ENCODE data around the gene KCNN1.

KCNN1 gene

DNA sequence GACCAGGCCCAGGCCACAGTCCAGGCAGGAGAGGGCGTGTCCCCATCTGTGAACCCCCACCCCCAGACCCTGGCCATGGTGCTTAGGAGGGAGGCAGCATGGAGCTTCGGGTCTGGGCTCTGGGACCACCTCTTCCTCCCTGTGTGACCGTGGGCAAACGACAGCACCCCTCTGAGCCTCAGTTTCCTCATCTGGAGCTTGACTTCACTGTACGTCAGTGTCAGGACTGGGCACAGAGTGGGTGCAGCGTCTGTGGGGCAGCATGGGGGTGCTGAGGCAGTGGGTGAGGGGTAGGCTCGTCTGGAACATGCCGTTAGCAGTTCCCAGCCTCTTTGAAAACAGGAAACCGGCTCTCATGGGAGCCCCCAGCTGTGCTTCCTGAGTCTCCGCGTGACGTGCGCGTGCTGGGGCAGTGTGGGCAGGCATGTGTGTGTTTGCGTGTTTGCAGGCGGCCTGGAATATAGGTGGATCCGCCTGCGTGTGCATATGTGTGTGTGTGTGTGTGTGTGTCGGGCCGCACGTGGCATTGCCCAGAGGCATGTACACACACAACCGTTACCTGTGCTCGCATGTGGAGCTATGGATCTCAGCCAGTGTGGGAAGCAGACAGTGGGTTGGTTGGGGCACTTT, 56.8 kb downstream of the KCNN1 start:
- H3K4me3 ChIP-seq (ENCODE audit: low read depth, low read length): no peak overlapping the region
- H3K9me3 ChIP-seq (ENCODE audit: control insufficient read depth, insufficient read depth, low read depth, low read length): no peaks in the 10 kb centered on the region
- no peaks in the 10 kb centered on the region for H3K36me3 ChIP-seq (ENCODE audit: control insufficient read depth in 2 of 2, insufficient read depth in 1 of 2, low read length in 2 of 2)
- no peaks in the 10 kb centered on the region for H3K4me1 ChIP-seq (ENCODE audit: control insufficient read depth, insufficient read depth, low read length)
- TF ChIP-seq, protein P1, sequence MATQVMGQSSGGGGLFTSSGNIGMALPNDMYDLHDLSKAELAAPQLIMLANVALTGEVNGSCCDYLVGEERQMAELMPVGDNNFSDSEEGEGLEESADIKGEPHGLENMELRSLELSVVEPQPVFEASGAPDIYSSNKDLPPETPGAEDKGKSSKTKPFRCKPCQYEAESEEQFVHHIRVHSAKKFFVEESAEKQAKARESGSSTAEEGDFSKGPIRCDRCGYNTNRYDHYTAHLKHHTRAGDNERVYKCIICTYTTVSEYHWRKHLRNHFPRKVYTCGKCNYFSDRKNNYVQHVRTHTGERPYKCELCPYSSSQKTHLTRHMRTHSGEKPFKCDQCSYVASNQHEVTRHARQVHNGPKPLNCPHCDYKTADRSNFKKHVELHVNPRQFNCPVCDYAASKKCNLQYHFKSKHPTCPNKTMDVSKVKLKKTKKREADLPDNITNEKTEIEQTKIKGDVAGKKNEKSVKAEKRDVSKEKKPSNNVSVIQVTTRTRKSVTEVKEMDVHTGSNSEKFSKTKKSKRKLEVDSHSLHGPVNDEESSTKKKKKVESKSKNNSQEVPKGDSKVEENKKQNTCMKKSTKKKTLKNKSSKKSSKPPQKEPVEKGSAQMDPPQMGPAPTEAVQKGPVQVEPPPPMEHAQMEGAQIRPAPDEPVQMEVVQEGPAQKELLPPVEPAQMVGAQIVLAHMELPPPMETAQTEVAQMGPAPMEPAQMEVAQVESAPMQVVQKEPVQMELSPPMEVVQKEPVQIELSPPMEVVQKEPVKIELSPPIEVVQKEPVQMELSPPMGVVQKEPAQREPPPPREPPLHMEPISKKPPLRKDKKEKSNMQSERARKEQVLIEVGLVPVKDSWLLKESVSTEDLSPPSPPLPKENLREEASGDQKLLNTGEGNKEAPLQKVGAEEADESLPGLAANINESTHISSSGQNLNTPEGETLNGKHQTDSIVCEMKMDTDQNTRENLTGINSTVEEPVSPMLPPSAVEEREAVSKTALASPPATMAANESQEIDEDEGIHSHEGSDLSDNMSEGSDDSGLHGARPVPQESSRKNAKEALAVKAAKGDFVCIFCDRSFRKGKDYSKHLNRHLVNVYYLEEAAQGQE (tag by site-specific recombination; IDR thresholded peaks at IDR 0.05): peak; percentile 78; the same call in 1 of the 2 replicates
- TF ChIP-seq, protein P2, sequence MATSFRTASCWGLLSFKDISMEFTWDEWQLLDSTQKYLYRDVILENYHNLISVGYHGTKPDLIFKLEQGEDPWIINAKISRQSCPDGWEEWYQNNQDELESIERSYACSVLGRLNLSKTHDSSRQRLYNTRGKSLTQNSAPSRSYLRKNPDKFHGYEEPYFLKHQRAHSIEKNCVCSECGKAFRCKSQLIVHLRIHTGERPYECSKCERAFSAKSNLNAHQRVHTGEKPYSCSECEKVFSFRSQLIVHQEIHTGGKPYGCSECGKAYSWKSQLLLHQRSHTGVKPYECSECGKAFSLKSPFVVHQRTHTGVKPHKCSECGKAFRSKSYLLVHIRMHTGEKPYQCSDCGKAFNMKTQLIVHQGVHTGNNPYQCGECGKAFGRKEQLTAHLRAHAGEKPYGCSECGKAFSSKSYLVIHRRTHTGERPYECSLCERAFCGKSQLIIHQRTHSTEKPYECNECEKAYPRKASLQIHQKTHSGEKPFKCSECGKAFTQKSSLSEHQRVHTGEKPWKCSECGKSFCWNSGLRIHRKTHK (tag by site-specific recombination; IDR thresholded peaks at IDR 0.05): no peak
- TF ChIP-seq ZNF600 (tag by site-specific recombination; IDR thresholded peaks at IDR 0.05): 0 out of 2 replicates have a peak, but pooled peaks have one; percentile 11
- H3K27ac ChIP-seq (ENCODE audit: extremely low read depth, low read depth, low read length): no peak overlapping the region
- CTCF ChIA-PET: interaction anchor here (0.5 to 0.6 kb wide), 3 partner anchors 17 to 428 kb away, joined by 3 to 4 read pairs (median 3); no protein-coding TSS in a partner anchor
- POLR2A ChIA-PET: interaction anchor here (0.7 to 1.4 kb wide), 2 partner anchors 15 to 171 kb away, joined by 3 read pairs; partner anchors contain the start of gene ARRDC2

DNA sequence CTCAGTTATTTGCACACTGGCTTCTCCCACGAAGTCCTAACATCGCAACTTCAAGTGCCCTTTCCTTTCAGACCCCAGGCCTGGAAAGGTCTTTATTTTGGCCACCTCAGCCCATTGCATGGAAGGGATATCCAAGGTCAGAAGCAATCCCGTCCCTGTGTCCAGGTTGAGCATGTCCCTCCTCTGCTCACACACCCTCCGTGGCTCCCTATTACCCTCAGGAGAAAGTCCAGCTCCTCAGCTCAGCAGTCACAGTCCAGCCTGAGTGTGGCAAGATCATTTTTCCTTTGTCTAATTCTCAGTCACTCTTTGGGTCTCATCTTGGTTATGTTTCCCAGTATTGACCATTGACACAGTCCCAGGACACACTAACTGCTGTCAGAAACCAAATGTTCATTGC, 60.2 kb downstream of the KCNN1 start:
- H3K27ac ChIP-seq (ENCODE audit: extremely low read depth, low read depth, low read length): no peak overlapping the region
- CTCF ChIA-PET: interaction anchor here (0.7 kb wide), 1 partner anchor 40 kb away, joined by 4 read pairs; no protein-coding TSS in a partner anchor
- TF ChIP-seq, protein P3, sequence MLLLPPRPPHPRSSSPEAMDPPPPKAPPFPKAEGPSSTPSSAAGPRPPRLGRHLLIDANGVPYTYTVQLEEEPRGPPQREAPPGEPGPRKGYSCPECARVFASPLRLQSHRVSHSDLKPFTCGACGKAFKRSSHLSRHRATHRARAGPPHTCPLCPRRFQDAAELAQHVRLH (tag by site-specific recombination; IDR thresholded peaks at IDR 0.05): 0 out of 2 replicates have a peak, but pooled peaks have one; percentile 11
- TF ChIP-seq ZBTB1 (tag by site-specific recombination; IDR thresholded peaks at IDR 0.05) (no peak), ZNF16 (tag by site-specific recombination; IDR thresholded peaks at IDR 0.05; ENCODE audit: low read depth) (peak; percentile 97)
- no peaks in the 10 kb centered on the region for H3K36me3 ChIP-seq (ENCODE audit: control insufficient read depth in 2 of 2, insufficient read depth in 1 of 2, low read length in 2 of 2)
- H3K4me3 ChIP-seq (ENCODE audit: low read depth, low read length): no peak overlapping the region
- no peaks in the 10 kb centered on the region; the same call in 1 of the 2 replicates for H3K4me1 ChIP-seq (ENCODE audit: control insufficient read depth, insufficient read depth, low read length)
- POLR2A ChIA-PET: no interaction called here
- no peaks in the 10 kb centered on the region for H3K9me3 ChIP-seq (ENCODE audit: control insufficient read depth, insufficient read depth, low read depth, low read length)

DNA sequence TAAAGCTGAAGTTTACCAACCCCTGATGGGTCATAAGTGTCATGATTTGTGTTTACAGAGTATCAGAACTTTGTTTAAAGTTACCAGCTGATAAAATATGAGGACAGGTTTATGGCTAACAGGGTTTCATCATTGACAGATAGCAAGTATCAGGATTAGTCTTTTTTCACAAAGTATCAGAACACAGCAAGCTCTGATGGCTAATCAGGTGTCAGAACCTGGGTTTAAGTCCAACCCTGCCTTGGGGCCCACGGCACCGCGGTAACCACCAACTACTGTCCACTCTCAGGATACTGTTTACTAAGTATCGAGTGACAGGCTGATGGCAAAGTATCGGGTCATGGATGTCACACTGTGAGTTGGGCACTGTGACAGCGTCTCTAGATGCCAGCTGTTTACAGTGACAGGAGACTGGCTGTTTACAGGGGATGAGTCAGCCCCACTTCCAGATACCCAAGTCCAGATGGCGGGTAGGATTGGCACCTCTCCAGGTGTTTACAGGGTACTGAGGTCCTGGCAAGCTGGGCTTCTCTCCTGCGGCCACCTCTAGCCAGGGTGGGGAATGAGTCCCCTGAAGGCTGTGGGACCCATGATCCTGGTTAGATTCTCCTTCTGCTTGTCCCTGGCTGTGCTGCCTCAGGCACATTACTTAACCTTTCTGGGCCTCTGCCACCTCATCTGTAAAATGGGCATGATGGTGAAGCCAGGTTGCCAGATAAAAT, 62.9 kb downstream of the KCNN1 start:
- H3K4me3 ChIP-seq (ENCODE audit: low read depth, low read length): no peak overlapping the region
- H3K9me3 ChIP-seq (ENCODE audit: control insufficient read depth, insufficient read depth, low read depth, low read length): no peaks in the 10 kb centered on the region
- no peaks in the 10 kb centered on the region for H3K36me3 ChIP-seq (ENCODE audit: control insufficient read depth in 2 of 2, insufficient read depth in 1 of 2, low read length in 2 of 2)
- no peak overlapping the region for H3K27ac ChIP-seq (ENCODE audit: extremely low read depth, low read depth, low read length)
- POLR2A ChIA-PET: interaction anchor here (0.6 to 0.7 kb wide), 3 partner anchors 8 to 291 kb away, joined by 3 read pairs; partner anchors contain the start of gene ARRDC2
- CTCF ChIA-PET: interaction anchor here (0.7 to 1.5 kb wide), 2 partner anchors 28 to 1145 kb away, joined by 3 to 8 read pairs; no protein-coding TSS in a partner anchor
- H3K4me1 ChIP-seq (ENCODE audit: control insufficient read depth, insufficient read depth, low read length): no peaks in the 10 kb centered on the region; the same call in 1 of the 2 replicates
- peak; percentile 61; the same call in 1 of the 2 replicates for TF ChIP-seq FEZF1 (tag by site-specific recombination; IDR thresholded peaks at IDR 0.05)
- TF ChIP-seq ZNF433 (tag by site-specific recombination; IDR thresholded peaks at IDR 0.05; ENCODE audit: low read depth): no peak
- TF ChIP-seq ZNF791 (tag by site-specific recombination; IDR thresholded peaks at IDR 0.05): no peak
- no peak for TF ChIP-seq TCF7L2 (IDR thresholded peaks at IDR 0.05; ENCODE audit: borderline replicate concordance, low read depth, low read length)
- TF ChIP-seq, protein P4, sequence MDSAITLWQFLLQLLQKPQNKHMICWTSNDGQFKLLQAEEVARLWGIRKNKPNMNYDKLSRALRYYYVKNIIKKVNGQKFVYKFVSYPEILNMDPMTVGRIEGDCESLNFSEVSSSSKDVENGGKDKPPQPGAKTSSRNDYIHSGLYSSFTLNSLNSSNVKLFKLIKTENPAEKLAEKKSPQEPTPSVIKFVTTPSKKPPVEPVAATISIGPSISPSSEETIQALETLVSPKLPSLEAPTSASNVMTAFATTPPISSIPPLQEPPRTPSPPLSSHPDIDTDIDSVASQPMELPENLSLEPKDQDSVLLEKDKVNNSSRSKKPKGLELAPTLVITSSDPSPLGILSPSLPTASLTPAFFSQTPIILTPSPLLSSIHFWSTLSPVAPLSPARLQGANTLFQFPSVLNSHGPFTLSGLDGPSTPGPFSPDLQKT (IDR thresholded peaks at IDR 0.05; ENCODE audit: borderline replicate concordance, low read depth, low read length): no peak
- peak; percentile 13; the same call in 1 of the 2 replicates for TF ChIP-seq ZNF660 (tag by site-specific recombination; IDR thresholded peaks at IDR 0.05)
- TF ChIP-seq, protein P5, sequence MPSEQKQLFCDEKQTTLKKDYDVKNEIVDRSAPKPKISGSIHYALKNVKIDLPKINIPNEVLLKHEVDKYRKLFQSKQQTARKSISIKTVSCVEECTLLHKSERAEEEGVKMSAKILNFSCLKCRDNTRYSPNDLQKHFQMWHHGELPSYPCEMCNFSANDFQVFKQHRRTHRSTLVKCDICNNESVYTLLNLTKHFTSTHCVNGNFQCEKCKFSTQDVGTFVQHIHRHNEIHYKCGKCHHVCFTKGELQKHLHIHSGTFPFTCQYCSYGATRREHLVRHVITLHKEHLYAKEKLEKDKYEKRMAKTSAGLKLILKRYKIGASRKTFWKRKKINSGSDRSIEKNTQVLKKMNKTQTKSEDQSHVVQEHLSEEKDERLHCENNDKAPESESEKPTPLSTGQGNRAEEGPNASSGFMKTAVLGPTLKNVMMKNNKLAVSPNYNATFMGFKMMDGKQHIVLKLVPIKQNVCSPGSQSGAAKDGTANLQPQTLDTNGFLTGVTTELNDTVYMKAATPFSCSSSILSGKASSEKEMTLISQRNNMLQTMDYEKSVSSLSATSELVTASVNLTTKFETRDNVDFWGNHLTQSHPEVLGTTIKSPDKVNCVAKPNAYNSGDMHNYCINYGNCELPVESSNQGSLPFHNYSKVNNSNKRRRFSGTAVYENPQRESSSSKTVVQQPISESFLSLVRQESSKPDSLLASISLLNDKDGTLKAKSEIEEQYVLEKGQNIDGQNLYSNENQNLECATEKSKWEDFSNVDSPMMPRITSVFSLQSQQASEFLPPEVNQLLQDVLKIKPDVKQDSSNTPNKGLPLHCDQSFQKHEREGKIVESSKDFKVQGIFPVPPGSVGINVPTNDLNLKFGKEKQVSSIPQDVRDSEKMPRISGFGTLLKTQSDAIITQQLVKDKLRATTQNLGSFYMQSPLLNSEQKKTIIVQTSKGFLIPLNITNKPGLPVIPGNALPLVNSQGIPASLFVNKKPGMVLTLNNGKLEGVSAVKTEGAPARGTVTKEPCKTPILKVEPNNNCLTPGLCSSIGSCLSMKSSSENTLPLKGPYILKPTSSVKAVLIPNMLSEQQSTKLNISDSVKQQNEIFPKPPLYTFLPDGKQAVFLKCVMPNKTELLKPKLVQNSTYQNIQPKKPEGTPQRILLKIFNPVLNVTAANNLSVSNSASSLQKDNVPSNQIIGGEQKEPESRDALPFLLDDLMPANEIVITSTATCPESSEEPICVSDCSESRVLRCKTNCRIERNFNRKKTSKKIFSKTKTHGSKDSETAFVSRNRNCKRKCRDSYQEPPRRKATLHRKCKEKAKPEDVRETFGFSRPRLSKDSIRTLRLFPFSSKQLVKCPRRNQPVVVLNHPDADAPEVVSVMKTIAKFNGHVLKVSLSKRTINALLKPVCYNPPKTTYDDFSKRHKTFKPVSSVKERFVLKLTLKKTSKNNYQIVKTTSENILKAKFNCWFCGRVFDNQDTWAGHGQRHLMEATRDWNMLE (tag by site-specific recombination; conservative IDR thresholded peaks at IDR 0.05; ENCODE audit: low read depth): no peak; the same call in 1 of the 2 replicates
- no peak for TF ChIP-seq ZNF473 (tag by site-specific recombination; IDR thresholded peaks at IDR 0.05)
- peak; percentile 55 for TF ChIP-seq ZNF335 (tag by site-specific recombination; conservative IDR thresholded peaks at IDR 0.05)
- peak; percentile 18; the same call in 1 of the 2 replicates for TF ChIP-seq ZNF623 (tag by site-specific recombination; IDR thresholded peaks at IDR 0.05)

All from HEK293 (cell line).